ENCODE results near the gene RTN3. TPM values are rescaled to one million over a fixed set of nuclear protein-coding genes. Genes with fewer than 3 reads are reported as not detected.
"Not testable (repeated sequence)": the region's sequence is repeated elsewhere in the genome, so short reads cannot be mapped to it uniquely, and the experiment has no call there.

RTN3 gene
- total and polyA plus RNA-seq, 9 of the 15 experiments (the other 6 are each of a cell fraction or from before 2014, with no cell fraction given), result 41.6 to 169 (median 93.5) TPM

- TF ChIP-seq ARID3A (IDR thresholded peaks at IDR 0.05; ENCODE audit: borderline replicate concordance, low read depth, low read length), result peak; percentile 71; the same call in 1 of the 2 replicates
Observed at GRCh38 chr11:63683133-63683991, 2.1 kb downstream of the RTN3 start (continued).

GRCh38 chr11:63685158-63685721, 3.9 kb downstream of the RTN3 start:
- Histone ChIP-seq H3K4me1 (replicated peaks in 1 of 2; ENCODE audit: control insufficient read depth in 2 of 2, insufficient read depth in 2 of 2, low read length in 2 of 2) (peaks cover 30 to 54% of the 10 kb centered on the region in 2 experiments), H3K27ac (ENCODE audit: extremely low read depth, low read depth, low read length) (peak overlapping the region; percentile 53; the same call in 2 of the 3 replicates), H3K4me2 (ENCODE audit: insufficient read depth, low read length) (peak overlapping the region; percentile 65; the same call in 1 of the 2 replicates), H3K36me3 (ENCODE audit: control insufficient read depth, insufficient read depth, low read length) (peaks cover 14% of the 10 kb centered on the region; the same call in 2 of the 3 replicates), H3K79me2 (ENCODE audit: control insufficient read depth, insufficient read depth, low read length) (peaks cover 87% of the 10 kb centered on the region)
- H3K9me3 ChIP-seq (replicated peaks; ENCODE audit: control insufficient read depth, insufficient read depth, low read depth, low read length); H4K20me1 ChIP-seq (replicated peaks; ENCODE audit: control insufficient read depth, insufficient read depth, low read length); H3K27me3 ChIP-seq (ENCODE audit: control insufficient read depth in 2 of 2, insufficient read depth in 2 of 2, low read length in 2 of 2); ATAC-seq; H3K9me1 ChIP-seq (ENCODE audit: control insufficient read depth, insufficient read depth, low read length); in situ Hi-C loops (cut with MboI); BruUV-seq (replicated peaks); H2AFZ ChIP-seq (ENCODE audit: low read depth, low read length); FAIRE-seq; H3K4me3 ChIP-seq; H3K9ac ChIP-seq (ENCODE audit: insufficient read depth in 1 of 2, low read depth in 2 of 2, low read length in 2 of 2); DNase-seq (ENCODE audit: extremely low read depth in 1 of 4, low spot score in 3 of 4); intact Hi-C loops (cut with micrococcal nuclease); CTCF ChIA-PET (ENCODE audit: low intra/inter-chr PET ratio); TF ChIP-seq CEBPG (tag; conservative IDR thresholded peaks at IDR 0.05 in 1 of 2, IDR thresholded peaks at IDR 0.05 in 1 of 2); NR2C2 (CRISPR knock-in tag; IDR thresholded peaks at IDR 0.05): not testable (repeated sequence)
- POLR2A ChIA-PET, result interaction anchor here (0.7 to 2.4 kb wide), 4 partner anchors 9 to 16 kb away, joined by 3 to 7 read pairs (median 4); no protein-coding TSS in a partner anchor
- WGBS (ENCODE audit: insufficient coverage, low coverage, missing lambda C conversion rate), result 58% methylated on average over 7 of the region's 7 CpGs
- TF ChIP-seq TBL1XR1 (IDR thresholded peaks at IDR 0.05; ENCODE audit: low read length in 2 of 2) (0 out of 4 replicates have a peak, but pooled peaks of 1 of the 2 experiments have one; percentile 14), CEBPG (CRISPR knock-in tag; IDR thresholded peaks at IDR 0.05) (0 out of 2 replicates have a peak, but pooled peaks have one; percentile 21), NR2C2 (tag; IDR thresholded peaks at IDR 0.05) (peak; percentile 46; the same call in 1 of the 2 replicates), CXXC5 (CRISPR knock-in tag; IDR thresholded peaks at IDR 0.05) (0 out of 2 replicates have a peak, but pooled peaks have one; percentile 2), ZNF592 (IDR thresholded peaks at IDR 0.05) (0 out of 2 replicates have a peak, but pooled peaks have one; percentile 20)

Data from K562 (cell line).